Activated naive CD4-positive, alpha-beta T cell treated with anti-CD3 and anti-CD28 coated beads, Interleukin-2, amount 50 U/mL, for 24 hours (primary cell): ENCODE data around the gene CCDC152.
"Not testable (repeated sequence)": the region's sequence is repeated elsewhere in the genome, so short reads cannot be mapped to it uniquely, and the experiment has no call there.

Source experiments
- H3K27ac Mint-ChIP-seq: one replicate; pipeline ENCODE4 v1.8.0; 2021; ENCODE audit warnings: mild to moderate bottlenecking, mixed read lengths
- H3K27me3 Mint-ChIP-seq: one replicate; pipeline ENCODE4 v1.8.0; 2021; ENCODE audit warnings: mixed read lengths
- H3K36me3 Mint-ChIP-seq: one replicate; pipeline ENCODE4 v1.8.0; 2021; ENCODE audit warnings: mixed read lengths
- H3K4me1 Mint-ChIP-seq: one replicate; pipeline ENCODE4 v1.8.0; 2021; ENCODE audit warnings: mixed read lengths
- H3K4me3 Mint-ChIP-seq: one replicate; pipeline ENCODE4 v1.8.0; 2021; ENCODE audit warnings: mild to moderate bottlenecking, mixed read lengths
- H3K9me3 Mint-ChIP-seq: one replicate; pipeline ENCODE4 v1.8.0; 2021; ENCODE audit warnings: mixed read lengths

CCDC152 gene

GRCh38 chr5:42756606-42757601 lies at the start of gene CCDC152:
CCDC152 (plus strand) TSS chr5:42756818; CDS start chr5:42759122, 2,304 bp downstream.
- H3K27me3 Mint-ChIP-seq = peaks cover 9% of the 10 kb centered on the region
- H3K9me3 Mint-ChIP-seq = no peaks in the 10 kb centered on the region
- H3K4me1 Mint-ChIP-seq = peaks cover 7% of the 10 kb centered on the region
- H3K27ac Mint-ChIP-seq = peak within 1 kb of the TSS; percentile 81
- H3K36me3 Mint-ChIP-seq = peaks cover 1% of the 10 kb centered on the region
- H3K4me3 Mint-ChIP-seq = peak within 1 kb of the TSS; percentile 92

GRCh38 chr5:42715785-42716184 lies 40.8 kb upstream of the CCDC152 start:
- Mint-ChIP-seq H3K27ac (no peak overlapping the region), H3K36me3 (no peaks in the 10 kb centered on the region), H3K4me3 (no peak overlapping the region), H3K9me3 (no peaks in the 10 kb centered on the region), H3K27me3 (peaks cover 7% of the 10 kb centered on the region), H3K4me1 (no peaks in the 10 kb centered on the region)

- peaks cover 12% of the 10 kb centered on the region for H3K27me3 Mint-ChIP-seq
- H3K9me3 Mint-ChIP-seq = no peaks in the 10 kb centered on the region
- H3K36me3 Mint-ChIP-seq = no peaks in the 10 kb centered on the region
- H3K27ac Mint-ChIP-seq = no peak overlapping the region
- no peaks in the 10 kb centered on the region for H3K4me1 Mint-ChIP-seq
- no peak overlapping the region for H3K4me3 Mint-ChIP-seq
These were observed 38.0 kb upstream of the CCDC152 start for GRCh38 chr5:42718591-42718990.

- H3K4me3 Mint-ChIP-seq = no peak overlapping the region
- H3K27me3 Mint-ChIP-seq = peaks cover 14% of the 10 kb centered on the region
- H3K36me3 Mint-ChIP-seq = no peaks in the 10 kb centered on the region
- H3K27ac Mint-ChIP-seq = no peak overlapping the region
- H3K9me3 Mint-ChIP-seq = no peaks in the 10 kb centered on the region
- no peaks in the 10 kb centered on the region for H3K4me1 Mint-ChIP-seq
These were observed 37.6 kb upstream of the CCDC152 start for GRCh38 chr5:42719034-42719433.

GRCh38 chr5:42720251-42720650 lies 36.4 kb upstream of the CCDC152 start:
- Mint-ChIP-seq H3K9me3 (no peaks in the 10 kb centered on the region), H3K27ac (no peak overlapping the region), H3K4me1 (no peaks in the 10 kb centered on the region), H3K27me3 (peaks cover 12% of the 10 kb centered on the region), H3K36me3 (no peaks in the 10 kb centered on the region), H3K4me3 (no peak overlapping the region)

- H3K4me3 Mint-ChIP-seq = no peak overlapping the region
- H3K9me3 Mint-ChIP-seq = no peaks in the 10 kb centered on the region
- no peaks in the 10 kb centered on the region for H3K4me1 Mint-ChIP-seq
- H3K27ac Mint-ChIP-seq = no peak overlapping the region
- H3K27me3 Mint-ChIP-seq = peaks cover 15% of the 10 kb centered on the region
- no peaks in the 10 kb centered on the region for H3K36me3 Mint-ChIP-seq
These were observed 35.1 kb upstream of the CCDC152 start for GRCh38 chr5:42721484-42721883.

GRCh38 chr5:42734531-42735058 lies 22.0 kb upstream of the CCDC152 start:
- not testable (repeated sequence) for H3K27me3 Mint-ChIP-seq, H3K36me3 Mint-ChIP-seq, H3K9me3 Mint-ChIP-seq, H3K4me1 Mint-ChIP-seq, H3K4me3 Mint-ChIP-seq, H3K27ac Mint-ChIP-seq

- H3K27me3 Mint-ChIP-seq = no peaks in the 10 kb centered on the region
- no peaks in the 10 kb centered on the region for H3K9me3 Mint-ChIP-seq
- H3K36me3 Mint-ChIP-seq = peaks cover 1% of the 10 kb centered on the region
- H3K4me3 Mint-ChIP-seq = no peak overlapping the region
- no peak overlapping the region for H3K27ac Mint-ChIP-seq
- H3K4me1 Mint-ChIP-seq = no peaks in the 10 kb centered on the region
These were observed 15.7 kb upstream of the CCDC152 start for GRCh38 chr5:42740920-42741319.

GRCh38 chr5:42745426-42745825 lies 11.2 kb upstream of the CCDC152 start:
- Mint-ChIP-seq H3K4me3 (no peak overlapping the region), H3K36me3 (peaks cover 1% of the 10 kb centered on the region), H3K9me3 (no peaks in the 10 kb centered on the region), H3K4me1 (no peaks in the 10 kb centered on the region), H3K27ac (no peak overlapping the region), H3K27me3 (no peaks in the 10 kb centered on the region)

GRCh38 chr5:42745856-42746255 lies 10.8 kb upstream of the CCDC152 start:
- no peak overlapping the region for H3K4me3 Mint-ChIP-seq
- H3K27me3 Mint-ChIP-seq = no peaks in the 10 kb centered on the region
- no peak overlapping the region for H3K27ac Mint-ChIP-seq
- H3K4me1 Mint-ChIP-seq = no peaks in the 10 kb centered on the region
- peaks cover 1% of the 10 kb centered on the region for H3K36me3 Mint-ChIP-seq
- H3K9me3 Mint-ChIP-seq = no peaks in the 10 kb centered on the region

GRCh38 chr5:42749020-42749419 lies 7.6 kb upstream of the CCDC152 start:
- H3K36me3 Mint-ChIP-seq = no peaks in the 10 kb centered on the region
- peak overlapping the region; percentile 14 for H3K27ac Mint-ChIP-seq

GRCh38 chr5:42750507-42750906 lies 6.1 kb upstream of the CCDC152 start:
- no peaks in the 10 kb centered on the region for H3K9me3 Mint-ChIP-seq
- H3K27ac Mint-ChIP-seq = peak overlapping the region; percentile 63
- no peaks in the 10 kb centered on the region for H3K36me3 Mint-ChIP-seq
- no peak overlapping the region for H3K4me3 Mint-ChIP-seq
- no peaks in the 10 kb centered on the region for H3K4me1 Mint-ChIP-seq
- H3K27me3 Mint-ChIP-seq = no peaks in the 10 kb centered on the region

More at GRCh38 chr5:42749020-42749419, 7.6 kb upstream of the CCDC152 start:
- no peak overlapping the region for H3K4me3 Mint-ChIP-seq
- H3K27me3 Mint-ChIP-seq = no peaks in the 10 kb centered on the region
- no peaks in the 10 kb centered on the region for H3K4me1 Mint-ChIP-seq
- no peaks in the 10 kb centered on the region for H3K9me3 Mint-ChIP-seq

- H3K36me3 Mint-ChIP-seq = no peaks in the 10 kb centered on the region
- H3K9me3 Mint-ChIP-seq = no peaks in the 10 kb centered on the region
- no peaks in the 10 kb centered on the region for H3K4me1 Mint-ChIP-seq
- H3K27ac Mint-ChIP-seq = no peak overlapping the region
- no peak overlapping the region for H3K4me3 Mint-ChIP-seq
- no peaks in the 10 kb centered on the region for H3K27me3 Mint-ChIP-seq
These were observed 5.6 kb upstream of the CCDC152 start for GRCh38 chr5:42751044-42751443.

- Mint-ChIP-seq H3K9me3 (no peaks in the 10 kb centered on the region), H3K4me3 (no peak overlapping the region)
These were observed 3.5 kb upstream of the CCDC152 start for GRCh38 chr5:42753099-42753498.

GRCh38 chr5:42759456-42759855 lies 2.8 kb downstream of the CCDC152 start:
- Mint-ChIP-seq H3K9me3 (no peaks in the 10 kb centered on the region), H3K4me3 (no peak overlapping the region), H3K27me3 (peaks cover 11% of the 10 kb centered on the region), H3K36me3 (peaks cover 3% of the 10 kb centered on the region), H3K27ac (no peak overlapping the region), H3K4me1 (peaks cover 7% of the 10 kb centered on the region)

More at GRCh38 chr5:42753099-42753498, 3.5 kb upstream of the CCDC152 start:
- peaks cover 7% of the 10 kb centered on the region for H3K4me1 Mint-ChIP-seq
- H3K36me3 Mint-ChIP-seq = peaks cover 1% of the 10 kb centered on the region
- H3K27me3 Mint-ChIP-seq = peaks cover 2% of the 10 kb centered on the region
- H3K27ac Mint-ChIP-seq = no peak overlapping the region

GRCh38 chr5:42760426-42760825 lies 3.8 kb downstream of the CCDC152 start:
- Mint-ChIP-seq H3K9me3 (no peaks in the 10 kb centered on the region), H3K36me3 (peaks cover 3% of the 10 kb centered on the region), H3K4me3 (no peak overlapping the region), H3K4me1 (peaks cover 7% of the 10 kb centered on the region), H3K27ac (peak overlapping the region; percentile 52), H3K27me3 (peaks cover 12% of the 10 kb centered on the region)
